B cell (primary cell): ENCODE results near the gene ETV6. TPM values are rescaled to one million over a fixed set of nuclear protein-coding genes. Genes with fewer than 3 reads are reported as not detected.

ENCODE experiments used
- ATAC-seq: fragments of 200-7000 bp; cut with Tn5 transposase; one replicate; pipeline ENCODE4 v1.10.0; 2021; ENCODE audit warnings: low read depth, mild to moderate bottlenecking, moderate number of reproducible peaks, moderate library complexity
- CTCF ChIA-PET: fragments of 350-600 bp; sonication (Branson Sonifier 250); formaldehyde crosslinking; loops from one replicate; lab custom pipeline; 2021; ENCODE audit warnings: antibody characterized with exemption, inconsistent platforms; lab: Charles Lee
- POLR2A ChIA-PET: fragments of 350-600 bp; sonication (Branson Sonifier 250); formaldehyde crosslinking; loops from one replicate; lab custom pipeline; 2021; ENCODE audit warnings: antibody characterized with exemption; lab: Charles Lee
- DNase-seq: peaks from one replicate; pipeline ENCODE4 v3.0.0; 2013
- H2AFZ ChIP-seq: 2 replicates; pipeline ENCODE4 v1.6.1; 2012; ENCODE audit warnings: mild to moderate bottlenecking, low read depth, low read length; ENCODE audit not compliant: insufficient read depth, poor library complexity, severe bottlenecking
- H3K27ac ChIP-seq, 2 donors: 1 replicate in 1 of 2; 2 replicates in 1 of 2; pipeline ENCODE4 v1.5.1; 2012 to 2013; ENCODE audit warnings: low read length in 2 of 2, mild to moderate bottlenecking in 2 of 2, moderate library complexity in 1 of 2
- H3K27me3 ChIP-seq, 4 experiments: fragments of 200-600 bp in 1 of 4; sonication (generic) in 1 of 4; replicated peaks in 1 of 4; 1 replicate in 2 of 4; 2 replicates in 2 of 4; pipeline versions ENCODE4 v1.6.1 to v1.7.0; 2013 to 2016; ENCODE audit warnings: low read length in 3 of 4, mild to moderate bottlenecking in 2 of 4, mixed read lengths in 1 of 4, moderate library complexity in 1 of 4; ENCODE audit not compliant: insufficient read depth in 4 of 4, control insufficient read depth in 3 of 4; ENCODE audit errors: control extremely low read depth in 1 of 4
- H3K36me3 ChIP-seq, 2 experiments: replicated peaks in 1 of 2; 1 replicate in 1 of 2; 2 replicates in 1 of 2; pipeline versions ENCODE4 v1.6.1 to v1.7.1; 2013; ENCODE audit warnings: low read length in 1 of 2; ENCODE audit not compliant: insufficient read depth in 2 of 2, control insufficient read depth in 1 of 2; ENCODE audit errors: control extremely low read depth in 1 of 2, extremely low read depth in 1 of 2
- H3K4me1 ChIP-seq, 2 donors: fragments of 200-600 bp in 1 of 2; sonication (generic) in 1 of 2; 1 replicate in 1 of 2; 2 replicates in 1 of 2; pipeline versions ENCODE4 v1.5.1 to v1.6.1; 2013 to 2017; ENCODE audit warnings: low read length in 2 of 2; ENCODE audit not compliant: control insufficient read depth in 2 of 2, insufficient read depth in 2 of 2
- H3K4me2 ChIP-seq: replicated peaks from 2 replicates; pipeline ENCODE3; 2012; ENCODE audit warnings: mild to moderate bottlenecking, low read depth, low read length; ENCODE audit not compliant: poor library complexity, severe bottlenecking
- H3K4me3 ChIP-seq, 5 experiments: fragments of 200-600 bp in 1 of 5; sonication (generic) in 1 of 5; 1 replicate in 3 of 5; 2 replicates in 2 of 5; pipeline versions ENCODE4 v1.5.1 to v1.7.0; 2011 to 2016; ENCODE audit warnings: low read length in 4 of 5, mild to moderate bottlenecking in 4 of 5, low read depth in 2 of 5, control low read depth in 1 of 5, moderate library complexity in 1 of 5; ENCODE audit not compliant: insufficient read depth in 1 of 5; ENCODE audit errors: control extremely low read depth in 1 of 5, extremely low read depth in 1 of 5
- H3K79me2 ChIP-seq: fragments of 200-600 bp; sonication (generic); one replicate; pipeline ENCODE4 v1.6.0; 2016; ENCODE audit warnings: low read length; ENCODE audit not compliant: control insufficient read depth, insufficient read depth
- H3K9ac ChIP-seq: fragments of 200-600 bp; sonication (generic); 2 replicates; pipeline ENCODE4 v1.6.1; 2017; ENCODE audit warnings: mild to moderate bottlenecking, low read length, moderate library complexity
- H3K9me3 ChIP-seq, 3 donors: one replicate each; pipeline versions ENCODE4 v1.6.1 to v1.7.1; 2013; ENCODE audit warnings: low read length in 2 of 3; ENCODE audit not compliant: control insufficient read depth in 2 of 3, insufficient read depth in 1 of 3; ENCODE audit errors: control extremely low read depth in 1 of 3
- H4K20me1 ChIP-seq: 2 replicates; pipeline ENCODE4 v1.6.0; 2012; ENCODE audit warnings: mild to moderate bottlenecking, low read length; ENCODE audit not compliant: insufficient read depth, control insufficient read depth, poor library complexity, severe bottlenecking
- H3K27ac Mint-ChIP-seq: one replicate; pipeline ENCODE4 v1.8.0; 2021; ENCODE audit warnings: mixed read lengths
- H3K27me3 Mint-ChIP-seq: one replicate; pipeline ENCODE4 v1.8.0; 2021; ENCODE audit warnings: mixed read lengths
- H3K4me1 Mint-ChIP-seq: one replicate; pipeline ENCODE4 v1.8.0; 2021; ENCODE audit warnings: mixed read lengths
- H3K4me3 Mint-ChIP-seq: one replicate; pipeline ENCODE4 v1.8.0; 2021; ENCODE audit warnings: mixed read lengths
- H3K9me3 Mint-ChIP-seq: one replicate; pipeline ENCODE4 v1.8.0; 2022; ENCODE audit warnings: mixed read lengths; ENCODE audit not compliant: insufficient read depth
- CTCF ChIP-seq: fragments of 200-600 bp; IDR thresholded peaks from one replicate; pipeline ENCODE4 v1.8.0; 2022; ENCODE audit warnings: antibody characterized with exemption, mild to moderate bottlenecking
- EZH2 ChIP-seq: IDR thresholded peaks from 2 replicates; pipeline ENCODE4 v1.6.1; 2012; ENCODE audit warnings: borderline replicate concordance, low read depth, mild to moderate bottlenecking, moderate library complexity, low read length; ENCODE audit not compliant: insufficient read depth, poor library complexity, severe bottlenecking
- WGBS: methylation state at CpG from one replicate; pipeline ENCODE4 v1.1.5; 2013; ENCODE audit warnings: missing lambda C conversion rate; ENCODE audit not compliant: insufficient coverage; 5-methylcytosine and 5-hydroxymethylcytosine counted together
- intact Hi-C: fragments of 100-400 bp; cut with micrococcal nuclease; formaldehyde crosslinking; loops from one replicate; pipeline ENCODE4 v1.10.0; 2022
- polyA plus RNA-seq: library from polyadenylated mRNA; depleted of rRNA; stranded (reverse); fragments of >200 nt; gene quantifications from 2 replicates; pipeline ENCODE4 v1.2.3, GENCODE V29; 2012
- total RNA-seq, 2 donors: library from RNA; stranded (reverse); fragments of 120-200 nt in 1 of 2; gene quantifications; 1 replicate in 1 of 2; 2 replicates in 1 of 2; pipeline versions ENCODE4 v1.2.3 to v1.2.4, GENCODE V29; 2013 to 2022

The ETV6 gene
- total and polyA plus RNA-seq, 2 donors (not counting 1 experiment from before 2014, with no cell fraction given), result 17.4 to 123 TPM

DNA sequence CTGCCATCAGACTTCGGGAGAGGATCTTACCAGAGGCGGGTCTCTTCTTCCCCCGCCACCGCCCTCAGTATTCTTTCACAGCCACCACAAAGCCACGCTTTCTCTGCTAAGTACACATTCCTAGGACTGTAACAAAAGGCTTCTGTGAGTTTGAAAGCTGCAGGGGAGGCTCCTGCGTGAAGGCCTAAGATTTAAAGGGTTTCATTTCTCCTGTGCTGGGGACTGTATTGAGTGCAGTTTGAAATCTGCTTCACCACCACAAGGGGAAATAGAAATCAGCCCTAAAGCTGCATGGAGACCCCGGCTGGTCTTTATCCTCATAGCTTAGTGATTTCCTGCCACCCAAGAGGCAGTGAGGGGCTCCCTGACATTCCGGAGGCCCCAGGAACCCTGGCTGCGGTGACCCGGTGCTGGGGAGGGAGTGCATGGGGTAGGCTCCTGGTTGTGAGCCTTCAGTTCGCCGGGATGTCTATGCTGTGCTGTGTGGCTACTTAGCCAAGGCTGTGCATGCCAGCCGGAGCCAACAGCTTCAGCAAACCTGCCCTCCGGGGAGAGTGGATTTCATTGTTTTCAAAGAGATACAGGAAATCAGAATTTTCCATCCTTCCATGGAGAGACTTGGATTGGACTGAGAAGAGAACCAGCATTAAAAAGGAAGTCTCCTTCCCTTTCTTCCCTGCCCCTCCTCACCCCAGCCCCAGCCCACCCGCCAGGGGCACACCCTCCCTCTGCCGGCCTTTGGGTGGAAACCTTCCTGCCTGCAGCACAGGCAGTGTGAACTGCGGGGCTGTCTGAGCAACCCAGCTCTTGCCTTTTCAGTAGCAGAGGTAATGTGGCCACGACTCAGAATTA, 163.3 kb downstream of the ETV6 start:
- H3K4me3 ChIP-seq, result peak overlapping the region; percentile 35 to 64 (median 52)
- H4K20me1 ChIP-seq, result no peaks in the 10 kb centered on the region
- ChIA-PET CTCF (interaction anchor here (0.8 to 3.0 kb wide), 18 partner anchors 10 to 220 kb away, joined by 3 to 18 read pairs (median 4); partner anchors contain the start of gene ETV6), POLR2A (interaction anchor here (0.7 to 1.6 kb wide), 4 partner anchors 23 to 82 kb away, joined by 3 to 7 read pairs (median 4); no protein-coding TSS in a partner anchor)
- Mint-ChIP-seq H3K9me3 (no peaks in the 10 kb centered on the region), H3K4me1 (peaks cover 53% of the 10 kb centered on the region), H3K4me3 (peak overlapping the region; percentile 35), H3K27me3 (no peaks in the 10 kb centered on the region), H3K27ac (peak overlapping the region; percentile 78)
- intact Hi-C loops, result loop anchor here (1.0 to 5.0 kb wide), 3 partner anchors 9 to 162 kb away; no protein-coding TSS in a partner anchor
- ATAC-seq (peak; percentile 82), DNase-seq (peak; percentile 70)
- H3K79me2 ChIP-seq, result peaks cover 25% of the 10 kb centered on the region
- TF ChIP-seq CTCF (peak; percentile 36), EZH2 (no peak)
- peak overlapping the region; percentile 54 to 80 for H3K27ac ChIP-seq
- peak overlapping the region; percentile 71 for H2AFZ ChIP-seq
- H3K9me3 ChIP-seq, result no peaks in the 10 kb centered on the region
- H3K4me1 ChIP-seq, result peaks cover 34 to 37% of the 10 kb centered on the region in 2 donors
- peak overlapping the region; percentile 90 for H3K4me2 ChIP-seq
- no peaks in the 10 kb centered on the region for H3K27me3 ChIP-seq
- H3K9ac ChIP-seq, result peak overlapping the region; percentile 62
- peaks cover 0 to 7% of the 10 kb centered on the region in 2 experiments for H3K36me3 ChIP-seq
- WGBS, result 19% methylated on average over 10 of the region's 18 CpGs
